ENCODE results near the gene WNK4. TPM values are rescaled to one million over a fixed set of nuclear protein-coding genes. Genes with fewer than 3 reads are reported as not detected.
A peak's percentile ranks its signal among the peaks of the same experiment; 100 is the strongest.

WNK4 gene
- total RNA-seq, 1 donor from 2014 or later: 0.67 TPM

- peak overlapping the region; percentile 57 for H3K4me3 ChIP-seq (ENCODE audit: low read depth, low read length)
- TF ChIP-seq CTCF (IDR thresholded peaks at IDR 0.05; ENCODE audit: insufficient read depth, low read length, poor library complexity, severe bottlenecking): no peak
- DNase-seq (ENCODE audit: low read depth): no peak
- H3K36me3 ChIP-seq (ENCODE audit: control insufficient read depth, insufficient read depth, low read length): no peaks in the 10 kb centered on the region
- H3K27me3 ChIP-seq (ENCODE audit: control insufficient read depth, insufficient read depth, low read length): peaks cover 2% of the 10 kb centered on the region
Measured at GRCh38 chr17:42782166-42783061, 2.0 kb downstream of the WNK4 start.

GRCh38 chr17:42783062-42783790 is 2.8 kb downstream of the WNK4 start:
- no peak overlapping the region for H3K4me3 ChIP-seq (ENCODE audit: low read depth, low read length)
- H3K36me3 ChIP-seq (ENCODE audit: control insufficient read depth, insufficient read depth, low read length): no peaks in the 10 kb centered on the region
- no peak for TF ChIP-seq CTCF (IDR thresholded peaks at IDR 0.05; ENCODE audit: insufficient read depth, low read length, poor library complexity, severe bottlenecking)
- DNase-seq (ENCODE audit: low read depth): peak; percentile 61
- peaks cover 2% of the 10 kb centered on the region for H3K27me3 ChIP-seq (ENCODE audit: control insufficient read depth, insufficient read depth, low read length)

- DNase-seq (ENCODE audit: low read depth): no peak
- TF ChIP-seq CTCF (IDR thresholded peaks at IDR 0.05; ENCODE audit: insufficient read depth, low read length, poor library complexity, severe bottlenecking): no peak
- H3K4me3 ChIP-seq (ENCODE audit: low read depth, low read length): no peak overlapping the region
- H3K27me3 ChIP-seq (ENCODE audit: control insufficient read depth, insufficient read depth, low read length): peaks cover 2% of the 10 kb centered on the region
- no peaks in the 10 kb centered on the region for H3K36me3 ChIP-seq (ENCODE audit: control insufficient read depth, insufficient read depth, low read length)
Measured at GRCh38 chr17:42783791-42784138, 3.4 kb downstream of the WNK4 start.

- no peaks in the 10 kb centered on the region for H3K36me3 ChIP-seq (ENCODE audit: control insufficient read depth, insufficient read depth, low read length)
- no peak overlapping the region for H3K4me3 ChIP-seq (ENCODE audit: low read depth, low read length)
- H3K27me3 ChIP-seq (ENCODE audit: control insufficient read depth, insufficient read depth, low read length): peaks cover 2% of the 10 kb centered on the region
- DNase-seq (ENCODE audit: low read depth): no peak
- no peak for TF ChIP-seq CTCF (IDR thresholded peaks at IDR 0.05; ENCODE audit: insufficient read depth, low read length, poor library complexity, severe bottlenecking)
Measured at GRCh38 chr17:42784409-42784808, 4.0 kb downstream of the WNK4 start.

- no peak for DNase-seq (ENCODE audit: low read depth)
- H3K4me3 ChIP-seq (ENCODE audit: low read depth, low read length): no peak overlapping the region
- TF ChIP-seq CTCF (IDR thresholded peaks at IDR 0.05; ENCODE audit: insufficient read depth, low read length, poor library complexity, severe bottlenecking): no peak
Measured at GRCh38 chr17:42784811-42785592, 4.6 kb downstream of the WNK4 start.

More at GRCh38 chr17:42784811-42785592, 4.6 kb downstream of the WNK4 start:
- peaks cover 2% of the 10 kb centered on the region for H3K27me3 ChIP-seq (ENCODE audit: control insufficient read depth, insufficient read depth, low read length)
- no peaks in the 10 kb centered on the region for H3K36me3 ChIP-seq (ENCODE audit: control insufficient read depth, insufficient read depth, low read length)

Data from kidney epithelial cell (primary cell).